Activated CD8-positive, alpha-beta memory T cell treated with anti-CD3 and anti-CD28 coated beads for 36 hours (primary cell): ENCODE measurements around the gene IFNL2. TPM values are rescaled to one million over a fixed set of nuclear protein-coding genes. Genes with fewer than 3 reads are reported as not detected.

ENCODE experiments used
- CTCF ChIA-PET: fragments of 350-600 bp; sonication (Branson Sonifier 250); formaldehyde crosslinking; loops from one replicate; lab custom pipeline; 2021; ENCODE audit warnings: antibody characterized with exemption; lab: Charles Lee
- POLR2A ChIA-PET: fragments of 350-600 bp; sonication (Branson Sonifier 250); formaldehyde crosslinking; loops from one replicate; lab custom pipeline; 2021; ENCODE audit warnings: antibody characterized with exemption; lab: Charles Lee
- total RNA-seq, 2 experiments: library from RNA; stranded (reverse); gene quantifications; one replicate each; pipeline ENCODE4 v1.2.3, GENCODE V29; 2021

IFNL2 gene
- total RNA-seq, 2 experiments from 2014 or later = not detected

GRCh38 chr19:39277598-39277997 is 9.4 kb downstream of the IFNL2 start:
- ChIA-PET CTCF (no interaction called here), POLR2A (no interaction called here)

GRCh38 chr19:39282021-39282420 is 13.8 kb downstream of the IFNL2 start:
- ChIA-PET CTCF (no interaction called here), POLR2A (no interaction called here)

GRCh38 chr19:39284032-39284431 is 15.8 kb downstream of the IFNL2 start:
- ChIA-PET CTCF (no interaction called here), POLR2A (no interaction called here)

GRCh38 chr19:39293394-39293793 is 25.2 kb downstream of the IFNL2 start:
- POLR2A ChIA-PET = no interaction called here
- CTCF ChIA-PET = no interaction called here

- CTCF ChIA-PET = no interaction called here
- POLR2A ChIA-PET = no interaction called here
These were observed 28.0 kb downstream of the IFNL2 start, which contains the start of gene IFNL1 for GRCh38 chr19:39296055-39296645. IFNL1 (plus strand) TSS chr19:39296407; CDS start chr19:39296422, 15 bp downstream.

- ChIA-PET POLR2A (interaction anchor here (0.6 kb wide), 1 partner anchor 82 kb away, joined by 5 read pairs; no protein-coding TSS in a partner anchor), CTCF (no interaction called here)
These were observed 28.7 kb downstream of the IFNL2 start for GRCh38 chr19:39296906-39297305.

- POLR2A ChIA-PET = interaction anchor here (1.1 kb wide), 1 partner anchor 103 kb away, joined by 5 read pairs; no protein-coding TSS in a partner anchor
- CTCF ChIA-PET = interaction anchor here (0.6 to 1.2 kb wide), 2 partner anchors 64 to 968 kb away, joined by 3 read pairs; no protein-coding TSS in a partner anchor
These were observed 29.9 kb downstream of the IFNL2 start for GRCh38 chr19:39297931-39298634.

- ChIA-PET POLR2A (interaction anchor here (1.1 kb wide), 1 partner anchor 102 kb away, joined by 5 read pairs; no protein-coding TSS in a partner anchor), CTCF (interaction anchor here (1.2 kb wide), 2 partner anchors 63 to 177 kb away, joined by 3 to 5 read pairs; no protein-coding TSS in a partner anchor)
These were observed 31.2 kb downstream of the IFNL2 start for GRCh38 chr19:39299404-39299803.

GRCh38 chr19:39299832-39300231 is 31.6 kb downstream of the IFNL2 start:
- ChIA-PET CTCF (interaction anchor here (1.2 kb wide), 1 partner anchor 177 kb away, joined by 5 read pairs; no protein-coding TSS in a partner anchor), POLR2A (no interaction called here)

GRCh38 chr19:39301021-39301420 is 32.8 kb downstream of the IFNL2 start:
- ChIA-PET CTCF (interaction anchor here (0.6 kb wide), 1 partner anchor 284 kb away, joined by 3 read pairs; no protein-coding TSS in a partner anchor), POLR2A (no interaction called here)

GRCh38 chr19:39301562-39301961 is 33.4 kb downstream of the IFNL2 start:
- ChIA-PET POLR2A (no interaction called here), CTCF (no interaction called here)

- CTCF ChIA-PET = no interaction called here
- POLR2A ChIA-PET = no interaction called here
These were observed 35.4 kb downstream of the IFNL2 start for GRCh38 chr19:39303373-39304184.

GRCh38 chr19:39304185-39304513 is 36.0 kb downstream of the IFNL2 start:
- ChIA-PET POLR2A (no interaction called here), CTCF (no interaction called here)

GRCh38 chr19:39304701-39305571 is 36.7 kb downstream of the IFNL2 start:
- ChIA-PET CTCF (no interaction called here), POLR2A (no interaction called here)

- ChIA-PET CTCF (no interaction called here), POLR2A (no interaction called here)
These were observed 37.9 kb downstream of the IFNL2 start for GRCh38 chr19:39306075-39306474.

GRCh38 chr19:39307046-39307821 is 39.0 kb downstream of the IFNL2 start:
- ChIA-PET POLR2A (no interaction called here), CTCF (no interaction called here)

GRCh38 chr19:39307822-39308530 is 39.8 kb downstream of the IFNL2 start:
- ChIA-PET POLR2A (no interaction called here), CTCF (no interaction called here)
